Measurements from ENCODE around the gene DCK. TPM values are rescaled to one million over a fixed set of nuclear protein-coding genes. Genes with fewer than 3 reads are reported as not detected.

The DCK gene
- total and polyA plus RNA-seq, 4 donors: 5.3 to 24.3 (median 12.3) TPM

GRCh38 chr4:70979445-70980008, 13.9 kb upstream of the DCK start:
- 32 to 60% methylated on average over 1 of the region's 1 CpG for WGBS, 2 donors
- Histone ChIP-seq H3K4me1 (ENCODE audit: control insufficient read depth in 5 of 5, insufficient read depth in 5 of 5, low read length in 5 of 5) (no peaks in the 10 kb centered on the region), H3K4me3 (no peak overlapping the region), H3K9me3 (ENCODE audit: control insufficient read depth in 4 of 4, insufficient read depth in 3 of 4, low read length in 3 of 4) (no peaks in the 10 kb centered on the region), H3K27me3 (ENCODE audit: control insufficient read depth in 3 of 3, insufficient read depth in 3 of 3, low read length in 2 of 3) (no peaks in the 10 kb centered on the region), H3K9ac (ENCODE audit: insufficient read depth in 1 of 2, low read length in 2 of 2) (no peak overlapping the region), H3K27ac (ENCODE audit: low read depth in 1 of 2, low read length in 1 of 2) (no peak overlapping the region), H3K36me3 (ENCODE audit: control insufficient read depth in 4 of 4, insufficient read depth in 4 of 4, low read length in 4 of 4) (peaks cover 0 to 7% (median 4%) of the 10 kb centered on the region in 4 donors)
- no peak for TF ChIP-seq CTCF (IDR thresholded peaks at IDR 0.05; ENCODE audit: control extremely low read depth, extremely low read depth)
- ATAC-seq (ENCODE audit: insufficient read depth, low FRiP score) (no peak), DNase-seq (no peak)

- H3K27ac ChIP-seq (ENCODE audit: low read depth in 1 of 2, low read length in 1 of 2): no peak overlapping the region
- DNase-seq (no peak), ATAC-seq (ENCODE audit: insufficient read depth, low FRiP score) (no peak)
- no peaks in the 10 kb centered on the region for H3K27me3 ChIP-seq (ENCODE audit: control insufficient read depth in 3 of 3, insufficient read depth in 3 of 3, low read length in 2 of 3)
- H3K36me3 ChIP-seq (ENCODE audit: control insufficient read depth in 4 of 4, insufficient read depth in 4 of 4, low read length in 4 of 4): peaks cover 0 to 7% (median 2%) of the 10 kb centered on the region in 4 donors
- H3K9ac ChIP-seq (ENCODE audit: insufficient read depth in 1 of 2, low read length in 2 of 2): no peak overlapping the region
- no peak for TF ChIP-seq CTCF (IDR thresholded peaks at IDR 0.05; ENCODE audit: control extremely low read depth, extremely low read depth)
- no peak overlapping the region for H3K4me3 ChIP-seq
- no peaks in the 10 kb centered on the region for H3K9me3 ChIP-seq (ENCODE audit: control insufficient read depth in 4 of 4, insufficient read depth in 3 of 4, low read length in 3 of 4)
- no peaks in the 10 kb centered on the region for H3K4me1 ChIP-seq (ENCODE audit: control insufficient read depth in 5 of 5, insufficient read depth in 5 of 5, low read length in 5 of 5)
These were observed 13.3 kb upstream of the DCK start for GRCh38 chr4:70980196-70980595.

GRCh38 chr4:70984106-70984505, 9.3 kb upstream of the DCK start:
- H3K27ac ChIP-seq (ENCODE audit: low read depth in 1 of 2, low read length in 1 of 2): no peak overlapping the region
- H3K27me3 ChIP-seq (ENCODE audit: control insufficient read depth in 3 of 3, insufficient read depth in 3 of 3, low read length in 2 of 3): no peaks in the 10 kb centered on the region
- ATAC-seq (ENCODE audit: insufficient read depth, low FRiP score): no peak
- no peaks in the 10 kb centered on the region for H3K4me1 ChIP-seq (ENCODE audit: control insufficient read depth in 5 of 5, insufficient read depth in 5 of 5, low read length in 5 of 5)
- H3K4me3 ChIP-seq: no peak overlapping the region
- TF ChIP-seq CTCF (IDR thresholded peaks at IDR 0.05; ENCODE audit: control extremely low read depth, extremely low read depth): no peak
- H3K36me3 ChIP-seq (ENCODE audit: control insufficient read depth in 4 of 4, insufficient read depth in 4 of 4, low read length in 4 of 4): peaks cover 0 to 7% (median 0%) of the 10 kb centered on the region in 4 donors
- no peak for DNase-seq
- no peaks in the 10 kb centered on the region for H3K9me3 ChIP-seq (ENCODE audit: control insufficient read depth in 4 of 4, insufficient read depth in 3 of 4, low read length in 3 of 4)
- H3K9ac ChIP-seq (ENCODE audit: insufficient read depth in 1 of 2, low read length in 2 of 2): no peak overlapping the region

- H3K36me3 ChIP-seq (ENCODE audit: control insufficient read depth in 4 of 4, insufficient read depth in 4 of 4, low read length in 4 of 4): peaks cover 0 to 3% (median 0%) of the 10 kb centered on the region in 4 donors
- no peak overlapping the region for H3K9ac ChIP-seq (ENCODE audit: insufficient read depth in 1 of 2, low read length in 2 of 2)
- ATAC-seq (ENCODE audit: insufficient read depth, low FRiP score) (no peak), DNase-seq (no peak)
- H3K27ac ChIP-seq (ENCODE audit: low read depth in 1 of 2, low read length in 1 of 2): no peak overlapping the region
- no peaks in the 10 kb centered on the region for H3K27me3 ChIP-seq (ENCODE audit: control insufficient read depth in 3 of 3, insufficient read depth in 3 of 3, low read length in 2 of 3)
- 92 to 95% methylated on average over 1 of the region's 1 CpG for WGBS, 2 donors
- no peaks in the 10 kb centered on the region for H3K4me1 ChIP-seq (ENCODE audit: control insufficient read depth in 5 of 5, insufficient read depth in 5 of 5, low read length in 5 of 5)
- H3K9me3 ChIP-seq (ENCODE audit: control insufficient read depth in 4 of 4, insufficient read depth in 3 of 4, low read length in 3 of 4): no peaks in the 10 kb centered on the region
- H3K4me3 ChIP-seq: no peak overlapping the region
- TF ChIP-seq CTCF (IDR thresholded peaks at IDR 0.05; ENCODE audit: control extremely low read depth, extremely low read depth): no peak
These were observed 8.9 kb upstream of the DCK start for GRCh38 chr4:70984589-70984988.
